SKM-1 treated with dmso at 0.1 percent for 144 hours (cell line): ENCODE results near the gene IGFBP7.

Experiments used
- DNase-seq: peaks from one replicate; lab custom pipeline; 2025; ENCODE audit not compliant: unreplicated experiment; lab: John Stamatoyannopoulos, UW

Gene IGFBP7

GRCh38 chr4:57131849-57132742, 21.9 kb upstream of the IGFBP7 start:
- DNase-seq: no peak

- no peak for DNase-seq
Observed at GRCh38 chr4:57129477-57129876, 19.3 kb upstream of the IGFBP7 start.

DNA sequence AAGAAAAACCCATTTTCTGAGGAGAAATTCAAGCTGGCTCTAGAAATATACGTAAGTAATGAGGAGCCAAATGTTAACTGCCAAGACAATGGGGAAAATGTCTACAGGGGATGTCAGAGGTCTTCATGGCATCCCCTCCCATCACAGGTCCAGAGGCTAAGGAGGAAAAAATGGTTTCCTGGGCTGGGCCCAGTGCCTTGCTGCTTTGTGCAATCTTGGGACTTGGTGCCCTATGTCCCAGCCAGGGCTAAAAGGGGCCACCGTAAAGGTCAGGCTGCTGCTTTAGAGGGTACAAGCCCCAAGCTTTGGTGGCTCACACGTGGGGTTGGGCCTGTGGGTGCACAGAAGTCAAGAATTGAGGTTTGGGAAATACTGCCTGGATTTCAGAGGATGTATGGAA, 17.2 kb upstream of the IGFBP7 start:
- no peak for DNase-seq

DNA sequence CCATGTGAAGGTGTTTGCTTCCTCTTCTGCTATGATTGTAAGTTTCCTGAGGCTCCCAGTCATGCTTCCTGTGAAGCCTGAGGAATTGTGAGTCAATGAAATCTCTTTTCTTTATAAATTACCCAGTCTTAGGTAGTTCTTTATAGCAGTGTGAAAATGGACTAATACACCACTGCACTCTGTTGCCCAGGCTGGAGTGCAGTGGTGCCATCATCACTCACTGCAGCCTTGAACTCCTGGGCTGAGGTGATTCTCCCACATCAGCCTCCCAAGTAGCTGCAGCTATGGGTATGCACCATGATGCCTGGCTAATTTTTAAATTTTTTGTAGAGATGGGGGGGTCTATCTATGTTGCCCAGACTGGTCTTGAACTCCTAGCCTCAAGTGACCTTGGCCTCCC, 15.8 kb upstream of the IGFBP7 start:
- DNase-seq: no peak

DNA sequence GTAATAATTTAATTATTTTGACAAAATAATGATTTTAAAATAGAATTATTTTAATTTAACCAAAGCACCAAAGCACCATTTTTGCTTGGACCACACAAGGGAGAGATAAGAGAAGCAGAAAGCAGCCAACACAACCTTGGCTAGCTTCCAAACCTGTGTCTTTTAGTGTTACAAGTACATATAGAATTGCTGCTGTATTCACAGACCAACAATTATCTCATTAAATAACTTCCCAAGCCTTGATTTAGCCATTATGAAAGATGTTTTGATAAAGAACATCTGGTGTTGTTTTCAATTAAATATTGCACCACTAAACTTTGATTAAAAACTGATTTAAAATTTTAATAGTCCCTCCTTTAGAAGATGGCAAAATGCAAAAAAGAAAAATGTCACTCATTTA, 14.0 kb upstream of the IGFBP7 start:
- no peak for DNase-seq

DNA sequence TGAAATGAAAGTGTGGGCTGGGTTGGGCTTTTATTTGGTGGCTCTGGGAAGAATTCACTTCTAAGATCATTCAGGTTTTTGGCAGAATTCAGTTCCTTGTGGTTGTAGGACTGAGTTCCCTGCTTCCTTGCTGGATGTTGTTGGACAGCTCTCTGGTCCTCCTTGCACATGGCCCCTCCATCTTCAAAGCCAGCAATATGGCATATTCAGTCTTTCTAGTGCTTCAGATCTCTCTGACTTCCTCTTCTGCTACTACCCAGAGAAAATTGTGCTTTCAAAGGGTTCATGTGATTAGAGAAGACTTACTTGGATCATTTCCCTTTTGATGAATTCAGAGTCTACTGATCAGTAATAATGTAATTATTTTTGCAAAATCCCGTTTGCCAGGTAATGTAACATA, 12.8 kb upstream of the IGFBP7 start:
- no peak for DNase-seq

GRCh38 chr4:57119054-57119651, 9.0 kb upstream of the IGFBP7 start:
- DNase-seq: no peak

DNA sequence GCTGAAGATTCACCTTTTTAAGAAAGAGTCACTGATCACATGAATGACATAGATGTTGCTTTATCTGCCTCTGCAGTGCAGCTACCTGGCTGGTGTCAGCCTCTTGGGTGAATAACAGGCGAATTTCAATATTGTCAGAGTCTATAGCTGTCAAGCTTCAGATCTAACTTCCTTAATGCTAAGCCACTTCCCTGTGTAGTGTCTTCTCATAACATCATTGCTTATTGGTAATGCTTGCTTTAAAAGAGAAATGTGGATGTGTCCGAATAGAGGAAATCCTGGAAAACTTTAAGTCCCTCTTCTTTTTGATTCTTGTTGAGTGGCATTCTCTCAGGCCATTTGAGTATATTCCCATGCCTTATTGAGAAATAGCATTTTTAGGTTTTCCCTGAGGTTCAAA, 7.3 kb upstream of the IGFBP7 start:
- DNase-seq: peak; percentile 15

DNA sequence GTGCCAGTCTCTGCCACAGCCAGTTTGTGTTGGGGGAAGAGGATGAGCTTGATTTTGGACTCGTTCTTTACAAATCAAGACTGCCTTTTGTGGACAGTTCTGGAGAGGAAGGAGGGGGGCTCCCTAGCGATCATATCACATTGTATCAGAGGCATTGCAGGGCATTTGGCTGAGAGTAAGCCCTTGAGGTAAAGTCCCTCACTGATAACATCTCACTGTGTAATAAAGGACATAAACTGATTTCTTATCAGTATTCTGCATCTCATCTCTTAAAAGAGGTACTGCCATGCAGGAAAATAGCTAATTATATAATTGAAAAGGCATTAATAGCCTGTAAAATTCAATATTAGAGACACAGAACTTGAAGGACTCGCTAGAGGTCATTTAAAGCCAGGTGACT, 6.1 kb upstream of the IGFBP7 start:
- no peak for DNase-seq

DNA sequence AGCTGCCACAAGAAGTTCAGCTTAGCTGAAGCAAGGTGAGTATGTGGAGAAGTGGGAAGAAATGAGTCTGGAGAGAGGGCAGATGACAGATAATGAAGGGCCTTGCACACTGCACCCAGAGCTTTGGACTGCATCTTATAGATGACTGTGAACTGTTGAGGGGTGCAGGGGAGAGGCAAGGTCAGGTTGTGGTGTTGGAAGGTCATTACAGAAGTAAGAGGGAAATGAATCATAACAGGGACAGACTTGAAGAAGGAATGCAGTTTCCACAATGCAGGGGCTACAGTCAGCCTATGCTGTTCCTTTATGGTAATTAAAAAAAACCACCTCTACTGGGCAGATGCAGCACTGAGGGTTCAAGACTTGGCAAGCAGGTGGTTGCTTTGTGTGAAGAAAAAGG, 4.8 kb upstream of the IGFBP7 start:
- no peak for DNase-seq

GRCh38 chr4:57113870-57114269, 3.7 kb upstream of the IGFBP7 start:
- no peak for DNase-seq

- DNase-seq: peak; percentile 94
Observed at GRCh38 chr4:57110640-57111511, 691 bp upstream of the IGFBP7 start.

- no peak for DNase-seq
Observed at GRCh38 chr4:57109411-57109846, 756 bp downstream of the IGFBP7 start.

- no peak for DNase-seq
Observed at GRCh38 chr4:57106181-57106580, 4.0 kb downstream of the IGFBP7 start.

GRCh38 chr4:57104706-57105560, 5.3 kb downstream of the IGFBP7 start:
- DNase-seq: no peak

DNA sequence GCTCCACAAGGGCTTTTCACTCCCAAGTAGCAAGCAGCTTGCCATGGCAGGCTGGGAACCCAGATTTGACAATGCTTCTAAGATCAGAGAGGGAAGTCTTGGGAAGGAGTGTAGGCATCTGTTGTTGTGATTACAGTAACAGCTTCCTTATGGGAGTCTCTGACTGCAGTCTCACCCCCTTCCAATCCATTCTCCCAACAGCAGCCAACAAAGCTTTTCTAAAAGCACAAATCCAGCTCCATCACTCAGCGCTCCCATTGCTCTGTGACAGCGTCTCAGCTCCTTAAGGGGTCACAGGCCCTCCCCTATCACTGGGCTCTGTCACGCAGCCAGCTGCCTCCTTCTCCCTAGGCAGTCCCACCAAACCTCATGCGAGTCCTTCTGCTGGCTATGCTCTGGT, 7.1 kb downstream of the IGFBP7 start:
- DNase-seq: no peak

GRCh38 chr4:57102050-57102624, 8.0 kb downstream of the IGFBP7 start:
- no peak for DNase-seq

DNA sequence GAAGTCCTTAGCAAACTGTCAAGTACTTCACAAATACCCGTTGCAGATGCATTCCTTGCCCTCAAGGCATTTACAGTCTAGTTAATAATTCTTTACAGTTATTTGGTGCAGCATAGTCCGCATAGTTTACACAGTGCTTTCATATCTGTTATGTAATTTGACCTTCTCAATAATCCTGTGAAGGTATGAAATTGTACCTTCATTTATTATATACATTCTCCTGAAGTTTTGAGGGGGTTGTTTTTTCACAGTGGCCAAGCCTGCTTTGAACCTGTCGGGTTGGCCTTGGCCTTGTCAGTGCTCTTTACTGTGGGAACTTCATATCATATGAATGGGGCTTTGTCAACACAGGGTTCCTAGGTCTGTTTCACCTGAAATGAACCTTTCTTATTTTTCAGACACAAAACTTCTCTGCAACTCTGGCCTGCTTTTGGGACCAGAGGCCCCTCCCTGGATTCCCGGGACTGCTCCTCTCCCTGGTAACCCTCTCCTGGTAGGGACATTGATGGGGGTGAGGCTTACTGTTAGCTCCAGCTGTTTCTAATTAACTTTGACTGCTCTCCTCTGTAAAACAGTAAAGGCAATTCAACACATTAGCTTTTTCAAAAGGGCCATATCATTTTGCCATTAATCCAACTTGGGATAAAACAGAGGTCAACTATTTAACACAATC, 9.1 kb downstream of the IGFBP7 start:
- no peak for DNase-seq

DNA sequence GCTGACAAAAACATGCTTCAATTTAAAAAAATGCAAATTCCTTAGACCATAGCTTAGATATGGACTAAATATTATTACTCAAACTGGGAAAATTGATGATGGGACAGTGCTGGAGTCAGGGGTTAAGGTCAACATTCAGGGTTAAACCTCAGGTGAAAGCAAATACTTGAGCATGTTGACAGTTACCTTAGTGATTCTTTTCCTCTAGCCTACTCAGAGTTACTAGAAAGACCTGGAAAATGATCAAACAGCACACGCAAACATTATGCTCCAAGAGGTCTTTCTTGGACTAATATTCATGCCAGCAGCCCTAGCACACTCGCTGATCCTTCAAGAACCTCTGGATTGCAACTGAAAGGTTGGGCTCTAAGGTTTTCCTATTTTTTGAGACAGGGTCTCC, 10.8 kb downstream of the IGFBP7 start:
- DNase-seq: no peak

- DNase-seq: no peak
Observed at GRCh38 chr4:57098941-57099340, 11.2 kb downstream of the IGFBP7 start.
